Fibroblast of pulmonary artery (primary cell): ENCODE results near the gene SYT1.

ENCODE experiments used
- DNase-seq: peaks from one replicate; pipeline ENCODE4 v3.0.0-alpha.2; 2010; ENCODE audit warnings: low read depth
- H3K4me3 ChIP-seq: replicated peaks from 2 replicates; pipeline ENCODE4 v1.5.1; 2011; ENCODE audit warnings: low read depth, mild to moderate bottlenecking, control low read depth, low read length, moderate library complexity
- CTCF ChIP-seq: IDR thresholded peaks from 2 replicates; pipeline ENCODE4 v1.5.1; 2011; ENCODE audit warnings: mild to moderate bottlenecking, control low read depth, low read length, inconsistent platforms; ENCODE audit errors: missing control alignments

SYT1 gene

DNA sequence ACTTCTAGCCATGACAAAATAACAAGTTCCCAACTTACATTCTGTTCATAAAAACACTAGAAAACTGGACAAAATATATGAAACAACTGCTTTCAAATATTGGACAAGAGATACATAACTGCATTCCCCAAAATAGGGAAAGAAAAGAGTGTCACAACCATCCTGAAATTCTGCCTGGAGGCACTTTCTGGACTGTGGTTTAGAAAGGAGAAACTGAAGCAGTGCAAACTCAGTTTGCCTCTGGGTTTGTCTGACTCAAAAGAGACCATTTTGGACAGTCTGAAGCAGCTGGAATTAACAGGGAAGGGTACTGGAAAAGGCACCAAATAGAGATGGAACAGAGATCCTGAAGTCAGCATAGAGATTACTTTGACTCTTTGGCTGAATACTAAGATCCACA lies 11.3 kb upstream of the SYT1 start:
- no peak overlapping the region for H3K4me3 ChIP-seq
- DNase-seq, result no peak
- TF ChIP-seq CTCF, result no peak

- peak overlapping the region; percentile 75 for H3K4me3 ChIP-seq
- no peak for TF ChIP-seq CTCF
- peak; percentile 59 for DNase-seq
Observed at GRCh38 chr12:78863482-78864402, 832 bp upstream of the SYT1 start.

- peak overlapping the region; percentile 75 for H3K4me3 ChIP-seq
Observed at GRCh38 chr12:78864870-78865463, 393 bp downstream of the SYT1 start.

DNA sequence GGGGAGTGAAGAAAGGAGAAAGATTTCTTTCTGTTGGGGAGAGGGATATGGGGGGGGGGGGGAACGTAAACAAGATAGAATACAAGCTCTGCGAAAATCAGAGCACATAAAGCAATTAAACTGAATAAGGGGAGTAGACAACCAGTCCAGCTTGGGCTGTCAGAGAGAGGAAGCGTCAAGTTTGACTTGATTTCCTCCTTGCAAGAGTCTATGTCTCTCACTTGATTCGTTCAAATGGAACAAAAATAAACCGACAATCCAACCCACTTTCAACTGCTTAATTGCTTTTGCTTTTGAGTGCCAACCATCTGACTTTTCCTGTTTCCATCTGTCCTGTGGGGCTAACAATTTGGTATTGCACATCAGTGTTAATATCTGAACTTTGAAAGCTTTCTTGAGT lies 942 bp downstream of the SYT1 start:
- TF ChIP-seq CTCF, result no peak
- H3K4me3 ChIP-seq, result peak overlapping the region; percentile 75
- peak; percentile 3 for DNase-seq

More at GRCh38 chr12:78864870-78865463, 393 bp downstream of the SYT1 start:
- DNase-seq, result peak; percentile 11
- TF ChIP-seq CTCF, result no peak

- no peak for TF ChIP-seq CTCF
- peak; percentile 4 for DNase-seq
- H3K4me3 ChIP-seq, result no peak overlapping the region
Observed at GRCh38 chr12:78866518-78866917, 1.9 kb downstream of the SYT1 start.

DNA sequence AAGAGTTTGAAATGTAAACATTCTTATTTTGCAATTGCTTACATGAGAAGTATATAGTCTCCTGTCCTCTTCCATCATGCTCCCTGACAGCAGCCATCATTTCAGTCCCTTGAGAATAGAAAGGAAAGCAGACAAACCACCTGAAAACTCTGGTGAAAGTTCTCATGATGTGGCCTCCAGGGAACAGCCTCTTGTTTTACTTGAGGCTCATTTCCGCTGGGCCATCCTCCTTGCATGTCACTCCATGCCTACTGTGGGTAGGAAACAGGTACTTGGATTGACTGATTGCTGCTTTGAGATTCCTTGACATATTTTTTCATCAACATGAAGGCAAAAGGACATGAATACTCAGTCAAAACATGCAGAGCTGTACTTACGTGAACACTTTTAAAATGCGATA lies 6.0 kb downstream of the SYT1 start:
- TF ChIP-seq CTCF, result no peak
- no peak for DNase-seq
- H3K4me3 ChIP-seq, result no peak overlapping the region
